Breast epithelium (tissue), 3 donors: Measurements from ENCODE around the gene SPECC1L.

Experiments used
- POLR2A ChIP-seq: fragments of 450-650 bp; IDR thresholded peaks from one replicate; pipeline ENCODE4 v1.6.1; 2016; ENCODE audit warnings: antibody characterized with exemption, mild to moderate bottlenecking, moderate library complexity
- POLR2AphosphoS5 ChIP-seq, 3 donors: sonication (generic); formaldehyde crosslinking; IDR thresholded peaks; one replicate each; pipeline ENCODE4 v1.6.1; 2017; ENCODE audit warnings: antibody characterized with exemption in 3 of 3
- TF ChIP-seq, protein P1 (sequence below), 3 donors: fragments of 450-650 bp; IDR thresholded peaks; one replicate each; pipeline ENCODE4 v1.5.1; 2016 to 2017; ENCODE audit warnings: antibody characterized with exemption in 3 of 3, mild to moderate bottlenecking in 3 of 3, moderate library complexity in 3 of 3

DNA sequence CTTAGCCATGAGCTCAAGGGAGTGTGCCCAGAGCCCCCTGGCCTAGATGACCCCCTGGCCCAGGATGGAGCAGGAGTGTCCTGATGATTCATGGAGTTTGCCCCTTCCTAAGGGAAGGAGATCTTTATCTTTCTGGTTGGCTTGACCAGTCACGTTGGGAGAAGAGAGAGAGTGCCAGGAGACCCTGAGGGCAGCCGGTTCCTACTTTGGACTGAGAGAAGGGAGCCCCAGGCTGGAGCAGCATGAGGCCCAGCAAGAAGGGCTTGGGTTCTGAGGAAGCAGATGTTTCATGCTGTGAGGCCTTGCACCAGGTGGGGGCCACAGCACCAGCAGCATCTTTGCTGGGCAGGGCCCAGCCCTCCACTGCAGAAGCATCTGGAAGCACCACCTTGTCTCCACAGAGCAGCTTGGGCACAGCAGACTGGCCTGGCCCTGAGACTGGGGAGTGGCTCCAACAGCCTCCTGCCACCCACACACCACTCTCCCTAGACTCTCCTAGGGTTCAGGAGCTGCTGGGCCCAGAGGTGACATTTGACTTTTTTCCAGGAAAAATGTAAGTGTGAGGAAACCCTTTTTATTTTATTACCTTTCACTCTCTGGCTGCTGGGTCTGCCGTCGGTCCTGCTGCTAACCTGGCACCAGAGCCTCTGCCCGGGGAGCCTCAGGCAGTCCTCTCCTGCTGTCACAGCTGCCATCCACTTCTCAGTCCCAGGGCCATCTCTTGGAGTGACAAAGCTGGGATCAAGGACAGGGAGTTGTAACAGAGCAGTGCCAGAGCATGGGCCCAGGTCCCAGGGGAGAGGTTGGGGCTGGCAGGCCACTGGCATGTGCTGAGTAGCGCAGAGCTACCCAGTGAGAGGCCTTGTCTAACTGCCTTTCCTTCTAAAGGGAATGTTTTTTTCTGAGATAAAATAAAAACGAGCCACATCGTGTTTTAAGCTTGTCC is 171.0 kb downstream of the SPECC1L start:
- TF ChIP-seq, protein P1, sequence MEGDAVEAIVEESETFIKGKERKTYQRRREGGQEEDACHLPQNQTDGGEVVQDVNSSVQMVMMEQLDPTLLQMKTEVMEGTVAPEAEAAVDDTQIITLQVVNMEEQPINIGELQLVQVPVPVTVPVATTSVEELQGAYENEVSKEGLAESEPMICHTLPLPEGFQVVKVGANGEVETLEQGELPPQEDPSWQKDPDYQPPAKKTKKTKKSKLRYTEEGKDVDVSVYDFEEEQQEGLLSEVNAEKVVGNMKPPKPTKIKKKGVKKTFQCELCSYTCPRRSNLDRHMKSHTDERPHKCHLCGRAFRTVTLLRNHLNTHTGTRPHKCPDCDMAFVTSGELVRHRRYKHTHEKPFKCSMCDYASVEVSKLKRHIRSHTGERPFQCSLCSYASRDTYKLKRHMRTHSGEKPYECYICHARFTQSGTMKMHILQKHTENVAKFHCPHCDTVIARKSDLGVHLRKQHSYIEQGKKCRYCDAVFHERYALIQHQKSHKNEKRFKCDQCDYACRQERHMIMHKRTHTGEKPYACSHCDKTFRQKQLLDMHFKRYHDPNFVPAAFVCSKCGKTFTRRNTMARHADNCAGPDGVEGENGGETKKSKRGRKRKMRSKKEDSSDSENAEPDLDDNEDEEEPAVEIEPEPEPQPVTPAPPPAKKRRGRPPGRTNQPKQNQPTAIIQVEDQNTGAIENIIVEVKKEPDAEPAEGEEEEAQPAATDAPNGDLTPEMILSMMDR (IDR thresholded peaks at IDR 0.05) = no peak
- TF ChIP-seq POLR2A = no peak
- TF ChIP-seq POLR2AphosphoS5 (IDR thresholded peaks at IDR 0.05) = no peak
